ENCODE data around the gene PPDPF. TPM values are rescaled to one million over a fixed set of nuclear protein-coding genes. Genes with fewer than 3 reads are reported as not detected.

Gene PPDPF
- total and polyA plus RNA-seq, 12 donors, result 186 to 433 (median 270) TPM

DNA sequence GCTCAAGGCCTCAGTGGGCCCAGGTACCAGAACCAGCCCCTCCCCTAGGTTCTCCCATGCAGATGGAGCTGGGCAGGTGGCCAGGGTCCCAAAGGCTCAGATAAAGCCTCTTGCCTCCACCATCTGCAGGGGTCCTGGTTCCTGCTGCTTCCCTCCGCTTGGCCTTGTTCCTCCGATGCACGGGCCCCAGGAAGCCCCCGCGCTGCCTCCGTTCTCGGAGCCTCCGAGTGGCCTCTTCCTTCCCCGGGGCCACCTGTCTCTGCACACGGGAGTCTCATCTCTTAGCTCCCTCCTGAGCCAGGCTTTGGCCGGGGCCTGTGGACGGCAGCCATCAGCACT, 18.5 kb downstream of the PPDPF start:
- Histone ChIP-seq H3K27ac (no peak overlapping the region), H3K4me3 (no peak overlapping the region), H3K27me3 (peaks cover 0 to 28% (median 14%) of the 10 kb centered on the region in 7 donors), H3K9me3 (no peaks in the 10 kb centered on the region), H3K4me1 (peaks cover 0 to 34% (median 16%) of the 10 kb centered on the region in 9 donors), H3K36me3 (no peaks in the 10 kb centered on the region)
- 80 to 85% methylated on average over 12 of the region's 12 CpGs for WGBS, 2 donors
- DNase-seq (no peak), ATAC-seq (no peak)
- TF ChIP-seq CTCF (IDR thresholded peaks at IDR 0.05), result no peak
- intact Hi-C loops (cut with DNase I), result loop anchor here in 9 of 10 donors (2.0 to 10.0 kb wide), 9 partner anchors 38 to 436 kb away; partner anchors contain the start of genes TPD52L2 (in 5 of the 9) and ABHD16B (in 3 of the 9)

- Histone ChIP-seq H3K4me3 (no peak overlapping the region), H3K36me3 (no peaks in the 10 kb centered on the region), H3K27ac (no peak overlapping the region), H3K27me3 (peaks cover 0 to 22% (median 8%) of the 10 kb centered on the region in 7 donors), H3K9me3 (no peaks in the 10 kb centered on the region), H3K4me1 (peaks cover 0 to 31% (median 16%) of the 10 kb centered on the region in 9 donors)
- TF ChIP-seq CTCF (IDR thresholded peaks at IDR 0.05), result no peak
- intact Hi-C loops (cut with DNase I), result loop anchor here (2.0 to 10.0 kb wide), 10 partner anchors 38 to 435 kb away; partner anchors contain the start of genes TPD52L2 (in 5 of the 10) and ABHD16B (in 3 of the 10)
- DNase-seq, result no peak
- ATAC-seq, result no peak
- 89 to 92% methylated on average over 29 of the region's 29 CpGs for WGBS, 2 donors
These were observed 19.1 kb downstream of the PPDPF start for GRCh38 chr20:63539441-63540370.

GRCh38 chr20:63540417-63541186, 20.0 kb downstream of the PPDPF start:
- DNase-seq (no peak), ATAC-seq (no peak)
- H3K27ac ChIP-seq, result no peak overlapping the region
- H3K36me3 ChIP-seq, result no peaks in the 10 kb centered on the region
- no peak for TF ChIP-seq CTCF (IDR thresholded peaks at IDR 0.05)
- intact Hi-C loops (cut with DNase I), result loop anchor here in 2 of 10 donors (2.0 to 10.0 kb wide), 2 partner anchors 344 to 434 kb away; no protein-coding TSS in a partner anchor
- peaks cover 0 to 14% (median 4%) of the 10 kb centered on the region in 7 donors for H3K27me3 ChIP-seq
- H3K4me3 ChIP-seq, result no peak overlapping the region
- H3K4me1 ChIP-seq, result peaks cover 0 to 28% (median 10%) of the 10 kb centered on the region in 9 donors
- no peaks in the 10 kb centered on the region for H3K9me3 ChIP-seq
- 62 to 68% methylated on average over 49 of the region's 49 CpGs for WGBS, 2 donors

DNA sequence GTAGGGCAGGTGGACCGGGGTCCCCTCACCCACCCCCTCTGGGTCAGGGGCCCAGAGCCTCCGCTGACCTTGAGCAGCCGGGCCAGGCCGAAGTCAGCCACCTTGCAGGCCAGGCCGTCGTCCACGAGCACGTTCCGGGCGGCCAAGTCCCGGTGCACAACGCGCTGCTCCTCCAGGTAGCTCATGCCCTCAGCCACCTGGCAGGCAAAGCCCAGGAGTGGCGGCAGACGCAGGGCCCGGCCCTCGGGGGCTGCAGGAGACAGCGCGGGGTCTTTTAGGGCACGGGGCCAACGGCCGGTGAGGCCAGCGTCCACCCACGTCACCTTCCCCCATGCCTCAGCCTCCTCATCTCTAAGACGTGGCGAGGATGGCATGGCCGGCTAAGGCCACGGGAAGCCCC, 20.8 kb downstream of the PPDPF start:
- Histone ChIP-seq H3K4me3 (no peak overlapping the region), H3K27ac (no peak overlapping the region), H3K27me3 (peaks cover 0 to 14% (median 1%) of the 10 kb centered on the region in 7 donors), H3K9me3 (no peaks in the 10 kb centered on the region), H3K36me3 (no peaks in the 10 kb centered on the region), H3K4me1 (peaks cover 0 to 26% (median 10%) of the 10 kb centered on the region in 9 donors)
- no peak for TF ChIP-seq CTCF (IDR thresholded peaks at IDR 0.05)
- 91 to 93% methylated on average over 20 to 28 of the region's 28 CpGs for WGBS, 2 donors
- intact Hi-C loops (cut with DNase I), result loop anchor here in 2 of 10 donors (2.0 to 10.0 kb wide), 2 partner anchors 343 to 433 kb away; no protein-coding TSS in a partner anchor
- DNase-seq, result no peak
- ATAC-seq, result no peak

All from heart right ventricle (tissue), 16 donors.